Measurements from ENCODE around the gene MICAL2. TPM values are rescaled to one million over a fixed set of nuclear protein-coding genes. Genes with fewer than 3 reads are reported as not detected.

MICAL2 gene
- total RNA-seq, 2 experiments from 2014 or later: not detected

GRCh38 chr11:12242966-12243365, 132.6 kb downstream of the MICAL2 start:
- no TSS peak for BruUV-seq (replicated peaks)
- no peaks in the 10 kb centered on the region for H3K79me2 ChIP-seq (ENCODE audit: insufficient read depth, low read depth, low read length)
- H3K36me3 ChIP-seq (ENCODE audit: insufficient read depth, low read length): no peaks in the 10 kb centered on the region
- no peak overlapping the region for H3K27ac ChIP-seq (ENCODE audit: low read depth, low read length, poor library complexity, severe bottlenecking)
- no peaks in the 10 kb centered on the region for H3K9me3 ChIP-seq (ENCODE audit: low read length)
- no peak overlapping the region for H3K4me3 ChIP-seq (ENCODE audit: low read depth, low read length, poor library complexity, severe bottlenecking)
- no peaks in the 10 kb centered on the region for H3K4me1 ChIP-seq (ENCODE audit: insufficient read depth, low read length, poor library complexity, severe bottlenecking)
- H3K9me2 ChIP-seq (ENCODE audit: insufficient read depth, low read length): no peaks in the 10 kb centered on the region
- CTCF ChIA-PET (ENCODE audit: unreplicated experiment): no interaction called here
- no peaks in the 10 kb centered on the region for H4K20me1 ChIP-seq (ENCODE audit: insufficient read depth, low read length)
- no peak for TF ChIP-seq CTCF (conservative IDR thresholded peaks at IDR 0.05; ENCODE audit: low read length)
- TF ChIP-seq EZH2phosphoT487 (IDR thresholded peaks at IDR 0.05; ENCODE audit: borderline replicate concordance, low read depth, low read length): no peak
- POLR2A ChIA-PET: interaction anchor here (0.6 kb wide), 1 partner anchor 424 kb away, joined by 3 read pairs; no protein-coding TSS in a partner anchor
- no peak for DNase-seq (ENCODE audit: low spot score)
- intact Hi-C loops (cut with micrococcal nuclease; ENCODE audit: unreplicated experiment): no loop called here
- no peak overlapping the region for H2AFZ ChIP-seq (ENCODE audit: low read length)
- no peak overlapping the region for H3K4me2 ChIP-seq (ENCODE audit: low read length)

- Histone ChIP-seq H4K20me1 (ENCODE audit: insufficient read depth, low read length) (no peaks in the 10 kb centered on the region), H3K9me3 (ENCODE audit: low read length) (no peaks in the 10 kb centered on the region), H3K36me3 (ENCODE audit: insufficient read depth, low read length) (no peaks in the 10 kb centered on the region), H3K79me2 (ENCODE audit: insufficient read depth, low read depth, low read length) (no peaks in the 10 kb centered on the region), H3K4me3 (ENCODE audit: low read depth, low read length, poor library complexity, severe bottlenecking) (no peak overlapping the region), H3K4me1 (ENCODE audit: insufficient read depth, low read length, poor library complexity, severe bottlenecking) (no peaks in the 10 kb centered on the region), H3K27ac (ENCODE audit: low read depth, low read length, poor library complexity, severe bottlenecking) (no peak overlapping the region), H3K9me2 (ENCODE audit: insufficient read depth, low read length) (no peaks in the 10 kb centered on the region), H3K4me2 (ENCODE audit: low read length) (no peak overlapping the region), H2AFZ (ENCODE audit: low read length) (no peak overlapping the region)
- ChIA-PET CTCF (ENCODE audit: unreplicated experiment) (no interaction called here), POLR2A (no interaction called here)
- no TSS peak for BruUV-seq (replicated peaks)
- intact Hi-C loops (cut with micrococcal nuclease; ENCODE audit: unreplicated experiment): no loop called here
- DNase-seq (ENCODE audit: low spot score): no peak
- TF ChIP-seq EZH2phosphoT487 (IDR thresholded peaks at IDR 0.05; ENCODE audit: borderline replicate concordance, low read depth, low read length): no peak
- no peak for TF ChIP-seq CTCF (conservative IDR thresholded peaks at IDR 0.05; ENCODE audit: low read length)
Observed at GRCh38 chr11:12243486-12243885, 133.1 kb downstream of the MICAL2 start.

GRCh38 chr11:12243911-12244550, 133.6 kb downstream of the MICAL2 start:
- no peaks in the 10 kb centered on the region for H3K9me3 ChIP-seq (ENCODE audit: low read length)
- no peak overlapping the region for H3K27ac ChIP-seq (ENCODE audit: low read depth, low read length, poor library complexity, severe bottlenecking)
- intact Hi-C loops (cut with micrococcal nuclease; ENCODE audit: unreplicated experiment): no loop called here
- no peak for DNase-seq (ENCODE audit: low spot score)
- no peaks in the 10 kb centered on the region for H3K9me2 ChIP-seq (ENCODE audit: insufficient read depth, low read length)
- CTCF ChIA-PET (ENCODE audit: unreplicated experiment): no interaction called here
- TF ChIP-seq CTCF (conservative IDR thresholded peaks at IDR 0.05; ENCODE audit: low read length) (no peak), EZH2phosphoT487 (IDR thresholded peaks at IDR 0.05; ENCODE audit: borderline replicate concordance, low read depth, low read length) (no peak)
- no peaks in the 10 kb centered on the region for H3K79me2 ChIP-seq (ENCODE audit: insufficient read depth, low read depth, low read length)
- H3K36me3 ChIP-seq (ENCODE audit: insufficient read depth, low read length): no peaks in the 10 kb centered on the region
- no peaks in the 10 kb centered on the region for H3K4me1 ChIP-seq (ENCODE audit: insufficient read depth, low read length, poor library complexity, severe bottlenecking)
- H3K4me3 ChIP-seq (ENCODE audit: low read depth, low read length, poor library complexity, severe bottlenecking): no peak overlapping the region
- H3K4me2 ChIP-seq (ENCODE audit: low read length): no peak overlapping the region
- no peaks in the 10 kb centered on the region for H4K20me1 ChIP-seq (ENCODE audit: insufficient read depth, low read length)
- no TSS peak for BruUV-seq (replicated peaks)
- no peak overlapping the region for H2AFZ ChIP-seq (ENCODE audit: low read length)
- POLR2A ChIA-PET: no interaction called here

Data from OCI-LY7 (cell line).